ENCODE results near the gene ARHGAP6. TPM values are rescaled to one million over a fixed set of nuclear protein-coding genes. Genes with fewer than 3 reads are reported as not detected.

The ARHGAP6 gene
- total RNA-seq, 6 donors from 2014 or later = 14.4 to 40.9 (median 18.0) TPM

GRCh38 chrX:11393949-11394654 is 271.6 kb downstream of the ARHGAP6 start:
- TF ChIP-seq POLR2A (IDR thresholded peaks at IDR 0.05) = no peak
- 89 to 92% methylated on average over 2 of the region's 2 CpGs for WGBS, 2 donors
- H3K36me3 ChIP-seq = no peaks in the 10 kb centered on the region

DNA sequence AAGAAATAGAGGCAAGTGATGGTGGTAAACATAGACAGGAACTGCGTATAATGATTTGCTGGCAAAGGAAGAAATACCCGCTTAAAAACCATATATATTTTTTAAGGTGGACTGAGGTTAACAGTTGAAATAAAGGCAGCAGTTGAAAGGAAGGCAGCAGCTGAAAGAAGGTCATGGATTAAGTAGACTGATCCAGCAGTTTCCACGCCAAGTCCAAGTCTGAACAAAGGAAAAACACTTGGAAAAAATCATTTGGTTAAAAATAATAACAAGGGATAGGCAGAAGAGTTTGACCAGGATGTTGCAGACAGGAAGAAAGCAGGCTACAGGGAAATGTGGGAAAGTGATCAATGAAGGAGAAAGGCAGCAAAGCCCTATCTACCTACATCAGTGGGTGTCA is 278.9 kb downstream of the ARHGAP6 start:
- no peak overlapping the region for H3K4me3 ChIP-seq
- H3K27ac ChIP-seq = peak overlapping the region in 1 of 4 donors; percentile 4
- no peaks in the 10 kb centered on the region for H3K9me3 ChIP-seq
- peaks cover 0 to 8% (median 0%) of the 10 kb centered on the region in 4 donors for H3K4me1 ChIP-seq
- WGBS, 2 donors = 57 to 72% methylated on average over 3 of the region's 3 CpGs
- TF ChIP-seq EP300 (IDR thresholded peaks at IDR 0.05) (no peak), CTCF (IDR thresholded peaks at IDR 0.05) (no peak), POLR2A (IDR thresholded peaks at IDR 0.05) (no peak), POLR2AphosphoS5 (IDR thresholded peaks at IDR 0.05) (no peak)
- H3K36me3 ChIP-seq = no peaks in the 10 kb centered on the region
- H3K27me3 ChIP-seq = no peaks in the 10 kb centered on the region
- ATAC-seq (ENCODE audit: low FRiP score in 2 of 2) (no peak), DNase-seq (no peak)

More at GRCh38 chrX:11393949-11394654, 271.6 kb downstream of the ARHGAP6 start:
- no peaks in the 10 kb centered on the region for H3K9me3 ChIP-seq
- no peak for ATAC-seq (ENCODE audit: low FRiP score in 2 of 2)
- no peaks in the 10 kb centered on the region for H3K4me1 ChIP-seq
- no peaks in the 10 kb centered on the region for H3K27me3 ChIP-seq
- no peak for DNase-seq
- H3K4me3 ChIP-seq = no peak overlapping the region
- no peak overlapping the region for H3K27ac ChIP-seq

DNA sequence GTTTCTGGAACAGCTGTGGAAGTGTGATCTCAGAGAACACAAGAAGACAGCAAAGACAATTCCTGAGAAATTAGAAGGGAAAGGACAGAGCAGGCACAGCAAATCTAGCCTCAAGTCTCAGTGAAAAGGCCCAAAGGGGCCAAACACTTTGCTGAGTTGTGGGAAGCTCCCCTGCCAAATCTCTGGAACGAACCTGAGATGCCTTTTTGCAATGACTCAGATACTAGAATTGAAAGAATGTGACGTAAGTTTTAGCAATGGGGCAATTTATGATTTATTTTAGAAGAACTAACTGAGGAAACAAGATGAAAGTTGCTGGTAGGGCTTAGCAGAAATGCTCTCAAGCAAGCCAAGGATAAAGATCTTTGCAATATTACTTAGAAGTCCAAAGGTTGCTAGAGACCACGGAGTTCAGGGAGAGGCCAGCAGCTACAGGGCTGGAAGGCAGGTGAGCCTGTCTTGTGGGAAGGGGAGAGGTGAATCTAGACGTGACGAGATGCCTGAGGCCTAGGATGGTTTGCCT is 279.7 kb downstream of the ARHGAP6 start:
- H3K9me3 ChIP-seq = no peaks in the 10 kb centered on the region
- no peak overlapping the region for H3K4me3 ChIP-seq
- H3K27me3 ChIP-seq = no peaks in the 10 kb centered on the region
- peaks cover 0 to 8% (median 0%) of the 10 kb centered on the region in 4 donors for H3K4me1 ChIP-seq
- TF ChIP-seq CTCF (IDR thresholded peaks at IDR 0.05) (no peak), POLR2A (IDR thresholded peaks at IDR 0.05) (no peak), POLR2AphosphoS5 (IDR thresholded peaks at IDR 0.05) (no peak), EP300 (IDR thresholded peaks at IDR 0.05) (no peak)
- 52 to 62% methylated on average over 2 to 5 of the region's 5 CpGs for WGBS, 2 donors
- H3K27ac ChIP-seq = peak overlapping the region in 1 of 4 donors; percentile 4
- H3K36me3 ChIP-seq = no peaks in the 10 kb centered on the region
- ATAC-seq (ENCODE audit: low FRiP score in 2 of 2) (peak in 1 of 2 donors; percentile 78), DNase-seq (no peak)

DNA sequence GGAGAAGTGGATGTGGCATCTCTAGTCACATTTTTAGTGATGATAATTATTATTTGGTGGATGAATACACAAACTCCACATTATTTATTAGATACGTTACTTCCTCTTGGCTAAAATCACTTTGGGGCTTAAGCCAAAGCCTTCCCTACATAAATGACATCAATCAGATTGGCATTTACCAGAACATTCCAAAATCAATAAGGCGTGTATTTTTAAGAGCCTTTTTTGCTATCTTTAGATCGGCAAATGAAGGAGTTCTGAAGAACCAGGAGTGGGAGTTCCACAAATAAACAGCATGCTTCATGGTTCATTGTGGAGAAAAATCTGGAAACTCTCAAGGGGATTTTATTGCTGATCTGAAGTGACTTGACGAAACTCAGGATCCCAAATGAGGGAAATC is 282.8 kb downstream of the ARHGAP6 start:
- WGBS, 2 donors = 51 to 52% methylated on average over 4 of the region's 4 CpGs
- H3K27ac ChIP-seq = no peak overlapping the region

More for the DNA sequence above, 282.8 kb downstream of the ARHGAP6 start:
- Histone ChIP-seq H3K36me3 (no peaks in the 10 kb centered on the region), H3K9me3 (no peaks in the 10 kb centered on the region), H3K4me3 (no peak overlapping the region), H3K4me1 (peaks cover 0 to 13% (median 0%) of the 10 kb centered on the region in 4 donors), H3K27me3 (no peaks in the 10 kb centered on the region)
- ATAC-seq (ENCODE audit: low FRiP score in 2 of 2) = no peak
- DNase-seq = no peak
- no peak for TF ChIP-seq CTCF (IDR thresholded peaks at IDR 0.05)
- no peak for TF ChIP-seq POLR2AphosphoS5 (IDR thresholded peaks at IDR 0.05)
- TF ChIP-seq POLR2A (IDR thresholded peaks at IDR 0.05) = no peak
- TF ChIP-seq EP300 (IDR thresholded peaks at IDR 0.05) = no peak

Measured in upper lobe of left lung (tissue), 6 donors.